Measurements from ENCODE around the gene CDH1. TPM values are rescaled to one million over a fixed set of nuclear protein-coding genes. Genes with fewer than 3 reads are reported as not detected.

CDH1 gene
- total RNA-seq, 2 donors from 2014 or later: 1.1 TPM; not detected in 1

- no peak overlapping the region for H3K27ac ChIP-seq
- H3K4me3 ChIP-seq: no peak overlapping the region
- ATAC-seq (ENCODE audit: insufficient number of reproducible peaks, low FRiP score, low read depth) (no peak), DNase-seq (ENCODE audit: low spot score) (no peak)
- TF ChIP-seq CTCF (IDR thresholded peaks at IDR 0.05): no peak
- H3K4me1 ChIP-seq (ENCODE audit: control insufficient read depth in 1 of 2, low read depth in 2 of 2): no peaks in the 10 kb centered on the region
- H3K36me3 ChIP-seq: no peaks in the 10 kb centered on the region
- H3K27me3 ChIP-seq (replicated peaks; ENCODE audit: insufficient read depth): no peaks in the 10 kb centered on the region
- no peaks in the 10 kb centered on the region for H3K9me3 ChIP-seq
Observed at GRCh38 chr16:68719993-68720489, 17.1 kb upstream of the CDH1 start.

- no peak overlapping the region for H3K4me3 ChIP-seq
- no peak overlapping the region for H3K27ac ChIP-seq
- no peak for TF ChIP-seq CTCF (IDR thresholded peaks at IDR 0.05)
- no peaks in the 10 kb centered on the region for H3K36me3 ChIP-seq
- no peak for DNase-seq (ENCODE audit: low spot score)
- no peaks in the 10 kb centered on the region for H3K4me1 ChIP-seq (ENCODE audit: control insufficient read depth in 1 of 2, low read depth in 2 of 2)
- ATAC-seq (ENCODE audit: insufficient number of reproducible peaks, low FRiP score, low read depth): no peak
- H3K9me3 ChIP-seq: no peaks in the 10 kb centered on the region
- no peaks in the 10 kb centered on the region for H3K27me3 ChIP-seq (replicated peaks; ENCODE audit: insufficient read depth)
Observed at GRCh38 chr16:68722119-68723024, 14.7 kb upstream of the CDH1 start.

GRCh38 chr16:68724797-68725196 lies 12.3 kb upstream of the CDH1 start:
- ATAC-seq (ENCODE audit: insufficient number of reproducible peaks, low FRiP score, low read depth): no peak
- no peak overlapping the region for H3K27ac ChIP-seq
- DNase-seq (ENCODE audit: low spot score): no peak

GRCh38 chr16:68728523-68728922 lies 8.6 kb upstream of the CDH1 start:
- Histone ChIP-seq H3K4me3 (no peak overlapping the region), H3K27ac (no peak overlapping the region), H3K36me3 (no peaks in the 10 kb centered on the region), H3K4me1 (ENCODE audit: control insufficient read depth in 1 of 2, low read depth in 2 of 2) (no peaks in the 10 kb centered on the region), H3K27me3 (replicated peaks; ENCODE audit: insufficient read depth) (no peaks in the 10 kb centered on the region), H3K9me3 (no peaks in the 10 kb centered on the region)
- ATAC-seq (ENCODE audit: insufficient number of reproducible peaks, low FRiP score, low read depth): no peak
- TF ChIP-seq CTCF (IDR thresholded peaks at IDR 0.05): no peak
- no peak for DNase-seq (ENCODE audit: low spot score)

More at GRCh38 chr16:68724797-68725196, 12.3 kb upstream of the CDH1 start:
- Histone ChIP-seq H3K4me1 (ENCODE audit: control insufficient read depth in 1 of 2, low read depth in 2 of 2) (no peaks in the 10 kb centered on the region), H3K9me3 (no peaks in the 10 kb centered on the region), H3K36me3 (no peaks in the 10 kb centered on the region), H3K27me3 (replicated peaks; ENCODE audit: insufficient read depth) (no peaks in the 10 kb centered on the region), H3K4me3 (no peak overlapping the region)
- no peak for TF ChIP-seq CTCF (IDR thresholded peaks at IDR 0.05)

GRCh38 chr16:68731637-68732036 lies 5.5 kb upstream of the CDH1 start:
- Histone ChIP-seq H3K36me3 (no peaks in the 10 kb centered on the region), H3K27me3 (replicated peaks; ENCODE audit: insufficient read depth) (no peaks in the 10 kb centered on the region), H3K4me1 (ENCODE audit: control insufficient read depth in 1 of 2, low read depth in 2 of 2) (no peaks in the 10 kb centered on the region), H3K9me3 (no peaks in the 10 kb centered on the region), H3K4me3 (no peak overlapping the region), H3K27ac (no peak overlapping the region)
- DNase-seq (ENCODE audit: low spot score) (no peak), ATAC-seq (ENCODE audit: insufficient number of reproducible peaks, low FRiP score, low read depth) (no peak)
- TF ChIP-seq CTCF (IDR thresholded peaks at IDR 0.05): no peak

Measured in thoracic aorta (tissue), 2 donors.